Measurements from ENCODE around the gene CD276. TPM values are rescaled to one million over a fixed set of nuclear protein-coding genes. Genes with fewer than 3 reads are reported as not detected.

CD276 gene
- polyA plus RNA-seq, 1 donor from 2014 or later: 70.4 TPM

GRCh38 chr15:73715417-73715816, 31.2 kb downstream of the CD276 start:
- no peaks in the 10 kb centered on the region for H3F3A ChIP-seq (ENCODE audit: insufficient read depth, low read length, poor library complexity, severe bottlenecking)
- H4K20me1 ChIP-seq (ENCODE audit: insufficient read depth): no peaks in the 10 kb centered on the region
- no peak overlapping the region for H3K4me3 ChIP-seq (ENCODE audit: low read length)
- peaks cover 4% of the 10 kb centered on the region for H3K36me3 ChIP-seq (ENCODE audit: insufficient read depth, low read length)
- no peak overlapping the region for H3K9ac ChIP-seq (ENCODE audit: low read length)
- no peaks in the 10 kb centered on the region for H3K9me2 ChIP-seq (ENCODE audit: insufficient read depth, low read length)
- no peaks in the 10 kb centered on the region for H3K79me2 ChIP-seq (replicated peaks; ENCODE audit: insufficient read depth, low read length)
- no peak overlapping the region for H2AFZ ChIP-seq (ENCODE audit: low read depth, low read length)
- H3K4me2 ChIP-seq (ENCODE audit: low read length): no peak overlapping the region
- H3K9me3 ChIP-seq (ENCODE audit: low read length): no peaks in the 10 kb centered on the region
- TF ChIP-seq CTCF (IDR thresholded peaks at IDR 0.05; ENCODE audit: poor library complexity, severe bottlenecking): no peak
- no peak for TF ChIP-seq MXI1 (conservative IDR thresholded peaks at IDR 0.05; ENCODE audit: poor library complexity, severe bottlenecking)
- TF ChIP-seq EZH2 (IDR thresholded peaks at IDR 0.05; ENCODE audit: borderline replicate concordance, insufficient read depth, low read length, poor library complexity, severe bottlenecking): no peak
- no peak overlapping the region for H3K27ac ChIP-seq (ENCODE audit: low read length)
- H3K27me3 ChIP-seq (ENCODE audit: insufficient read depth, low read depth, low read length): no peaks in the 10 kb centered on the region

- Histone ChIP-seq H3K4me3 (ENCODE audit: low read length) (no peak overlapping the region), H3F3A (ENCODE audit: insufficient read depth, low read length, poor library complexity, severe bottlenecking) (no peaks in the 10 kb centered on the region), H3K36me3 (ENCODE audit: insufficient read depth, low read length) (peaks cover 4% of the 10 kb centered on the region), H3K9me2 (ENCODE audit: insufficient read depth, low read length) (no peaks in the 10 kb centered on the region), H3K79me2 (replicated peaks; ENCODE audit: insufficient read depth, low read length) (no peaks in the 10 kb centered on the region), H3K27ac (ENCODE audit: low read length) (no peak overlapping the region), H3K9ac (ENCODE audit: low read length) (no peak overlapping the region), H3K27me3 (ENCODE audit: insufficient read depth, low read depth, low read length) (no peaks in the 10 kb centered on the region), H3K4me2 (ENCODE audit: low read length) (no peak overlapping the region), H3K9me3 (ENCODE audit: low read length) (no peaks in the 10 kb centered on the region), H2AFZ (ENCODE audit: low read depth, low read length) (no peak overlapping the region), H4K20me1 (ENCODE audit: insufficient read depth) (no peaks in the 10 kb centered on the region)
- TF ChIP-seq EZH2 (IDR thresholded peaks at IDR 0.05; ENCODE audit: borderline replicate concordance, insufficient read depth, low read length, poor library complexity, severe bottlenecking): no peak
- TF ChIP-seq SMC3 (conservative IDR thresholded peaks at IDR 0.05; ENCODE audit: poor library complexity): no peak
- no peak for TF ChIP-seq POLR2AphosphoS5 (IDR thresholded peaks at IDR 0.05)
- no peak for TF ChIP-seq EP300 (conservative IDR thresholded peaks at IDR 0.05; ENCODE audit: poor library complexity, severe bottlenecking)
- TF ChIP-seq MXI1 (conservative IDR thresholded peaks at IDR 0.05; ENCODE audit: poor library complexity, severe bottlenecking): no peak
- no peak for TF ChIP-seq CTCF (IDR thresholded peaks at IDR 0.05; ENCODE audit: poor library complexity, severe bottlenecking)
- no peak for TF ChIP-seq REST (IDR thresholded peaks at IDR 0.05; ENCODE audit: borderline replicate concordance)
- no peak for TF ChIP-seq RAD21 (conservative IDR thresholded peaks at IDR 0.05)
- no peak for TF ChIP-seq TAF1 (IDR thresholded peaks at IDR 0.05; ENCODE audit: low read depth)
Observed at GRCh38 chr15:73716417-73716816, 32.2 kb downstream of the CD276 start.
